Hematopoietic multipotent progenitor cell treated with erythropoietin and hydrocortisone succinate and interleukin-3 and kit ligand, for 8 days (in vitro differentiated cells): Measurements from ENCODE around the gene ACTN3.
"Not testable (repeated sequence)": the region's sequence is repeated elsewhere in the genome, so short reads cannot be mapped to it uniquely, and the experiment has no call there.

ENCODE experiments used
- DNase-seq: peaks from one replicate; pipeline ENCODE4 v3.0.0-alpha.2; 2015

ACTN3 gene

GRCh38 chr11:66567787-66568123 lies 21.1 kb downstream of the ACTN3 start:
- no peak for DNase-seq

DNA sequence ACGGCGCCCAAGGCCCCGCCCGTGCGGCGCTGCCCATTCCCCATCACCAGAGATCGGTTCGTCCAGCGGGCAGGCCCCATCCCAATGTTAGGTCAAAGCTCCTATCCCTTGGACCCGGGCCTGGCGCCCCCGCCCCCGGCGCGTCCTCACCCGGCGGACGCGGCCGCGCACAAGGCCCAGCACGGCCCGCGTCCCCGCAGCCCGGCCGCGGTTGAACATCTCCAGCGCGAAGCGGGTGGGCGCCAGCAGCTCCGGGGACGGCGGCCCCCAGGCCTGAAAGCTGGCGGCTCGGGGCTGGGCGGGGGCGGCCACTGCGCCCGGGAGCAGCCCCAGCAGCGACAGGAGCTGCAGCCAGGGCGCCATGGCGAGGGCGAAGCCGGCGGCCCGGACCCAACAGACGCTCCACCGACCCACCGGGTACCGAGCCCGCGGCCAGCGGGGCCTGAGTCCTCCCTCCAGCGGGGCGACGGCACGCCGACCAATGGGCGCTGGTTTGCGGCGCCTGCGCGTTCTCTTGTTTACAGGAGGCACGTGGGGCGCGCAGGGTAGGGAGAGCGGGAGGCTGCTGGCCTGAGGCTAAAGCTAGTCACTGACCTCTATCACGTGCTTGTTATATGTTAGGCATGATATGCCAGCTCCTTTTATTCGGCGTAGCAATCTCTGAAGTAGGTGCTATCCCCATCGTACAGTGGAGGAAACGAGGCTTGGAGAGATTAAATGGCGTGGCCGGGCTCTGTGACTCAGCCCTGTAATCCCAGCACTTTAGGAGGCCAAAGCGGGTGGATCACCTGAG lies 21.6 kb downstream of the ACTN3 start, which contains the start of gene CTSF:
TSS of gene CTSF (minus strand) at position 483 of the 793 bp plus-strand sequence. CDS start at position 363, 120 bp downstream.
- DNase-seq = peak; percentile 80

DNA sequence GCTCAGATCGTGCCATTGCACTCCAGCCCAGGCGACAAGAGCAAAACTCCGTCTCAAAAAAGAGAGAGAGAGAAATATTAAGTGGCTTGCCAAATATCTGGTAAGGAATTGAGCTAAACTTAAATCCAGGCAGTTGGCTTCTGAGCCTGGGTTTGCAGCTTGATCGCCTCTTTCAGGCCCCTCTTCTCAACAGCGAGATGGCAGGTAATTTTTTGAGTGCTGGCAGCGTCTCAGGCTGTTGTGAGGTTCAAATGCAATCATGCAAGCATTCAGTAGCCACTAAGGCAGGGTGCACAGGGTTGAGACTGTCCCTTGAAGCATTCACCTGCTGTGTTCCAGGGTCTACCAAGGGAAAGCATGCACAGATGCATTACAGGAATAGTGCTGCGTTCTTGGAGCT lies 22.4 kb downstream of the ACTN3 start:
- DNase-seq = no peak

- no peak for DNase-seq
Measured at GRCh38 chr11:66570079-66570849, 23.6 kb downstream of the ACTN3 start.

DNA sequence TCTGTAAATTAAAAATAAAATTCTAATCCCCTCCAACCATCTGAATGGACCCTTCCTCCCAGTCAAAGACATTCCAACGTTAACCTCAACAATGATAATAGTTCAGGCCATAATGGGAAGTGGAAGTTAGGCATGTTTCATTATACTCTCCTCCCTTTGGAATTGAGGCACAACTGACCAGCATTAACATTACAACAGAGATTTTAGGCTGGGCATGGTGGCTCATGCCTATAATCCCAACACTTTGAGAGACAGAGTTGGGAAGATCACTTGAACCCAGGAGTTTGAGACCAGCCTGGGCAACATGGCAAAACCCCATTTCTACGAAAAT lies 24.1 kb downstream of the ACTN3 start:
- DNase-seq = no peak

DNA sequence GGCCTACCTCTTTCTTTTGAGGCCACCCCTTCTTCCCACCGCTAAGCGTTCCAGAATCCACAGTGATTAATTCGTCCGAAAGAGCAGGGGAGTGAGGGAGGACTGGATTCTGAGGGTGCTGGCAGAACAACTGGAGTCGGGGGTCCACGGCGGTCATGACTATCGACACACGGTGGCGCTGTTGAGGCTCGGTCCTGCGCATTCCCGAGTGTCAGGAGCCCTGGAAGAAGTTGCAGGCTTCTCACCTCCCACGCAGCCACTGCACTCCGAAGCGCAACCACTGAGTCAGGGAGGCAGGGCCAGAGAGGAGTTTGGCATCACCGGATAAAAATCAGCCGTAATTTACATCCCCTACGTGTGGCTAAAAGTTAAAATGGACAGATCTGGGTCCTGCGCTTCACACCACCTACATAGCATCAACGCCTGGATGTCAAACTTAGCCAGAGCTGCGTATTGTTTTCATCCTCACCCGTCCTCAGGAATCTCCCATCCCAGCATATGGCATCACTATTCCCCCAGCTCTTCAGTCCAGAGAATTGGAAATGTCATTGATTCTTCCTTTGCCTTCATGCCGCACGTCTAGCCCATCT lies 32.4 kb downstream of the ACTN3 start:
- DNase-seq = peak; percentile 66

DNA sequence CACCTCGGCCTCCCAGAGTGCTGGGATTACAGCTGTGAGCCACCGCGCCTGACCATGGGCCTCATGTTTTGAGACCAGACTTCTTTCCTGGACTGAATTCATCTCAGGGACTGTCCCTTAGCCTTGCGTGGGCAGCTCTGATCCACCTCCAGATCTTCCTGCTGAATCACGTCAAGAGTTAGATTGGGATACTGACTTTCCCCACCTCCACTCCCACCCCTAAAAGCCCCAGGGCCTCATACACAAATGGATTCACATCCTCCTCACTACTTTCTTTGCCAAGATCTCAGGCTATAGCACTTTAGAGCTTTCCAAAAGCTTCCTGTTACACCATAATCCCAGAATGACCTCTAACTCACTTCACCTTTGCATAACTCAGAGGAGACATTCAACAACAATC lies 34.1 kb downstream of the ACTN3 start:
- no peak for DNase-seq

DNA sequence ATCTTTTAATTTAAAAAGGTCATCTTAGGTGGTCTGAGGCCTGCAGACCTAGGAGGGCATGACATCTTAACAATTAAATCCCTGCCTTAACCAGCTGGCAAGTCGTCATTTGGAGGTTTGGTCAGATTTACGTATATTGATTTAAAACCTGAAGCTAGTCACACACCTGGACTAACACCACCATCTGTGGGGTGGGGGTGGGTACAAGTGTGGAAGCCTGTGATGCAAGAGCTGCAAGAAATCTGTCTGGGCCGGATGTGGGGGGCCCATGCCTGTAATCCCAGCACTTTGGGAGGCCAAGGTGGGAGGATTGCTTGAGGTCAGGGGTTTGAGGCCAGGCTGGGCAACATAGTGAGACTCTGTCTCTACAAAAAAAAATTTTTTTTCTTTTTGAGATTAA lies 34.6 kb downstream of the ACTN3 start:
- DNase-seq = no peak

- DNase-seq = not testable (repeated sequence)
Measured at GRCh38 chr11:66582565-66583147, 36.0 kb downstream of the ACTN3 start.

GRCh38 chr11:66585447-66585846 lies 38.7 kb downstream of the ACTN3 start:
- not testable (repeated sequence) for DNase-seq

GRCh38 chr11:66586136-66586535 lies 39.4 kb downstream of the ACTN3 start:
- DNase-seq = no peak

GRCh38 chr11:66589315-66589714 lies 42.6 kb downstream of the ACTN3 start:
- not testable (repeated sequence) for DNase-seq

DNA sequence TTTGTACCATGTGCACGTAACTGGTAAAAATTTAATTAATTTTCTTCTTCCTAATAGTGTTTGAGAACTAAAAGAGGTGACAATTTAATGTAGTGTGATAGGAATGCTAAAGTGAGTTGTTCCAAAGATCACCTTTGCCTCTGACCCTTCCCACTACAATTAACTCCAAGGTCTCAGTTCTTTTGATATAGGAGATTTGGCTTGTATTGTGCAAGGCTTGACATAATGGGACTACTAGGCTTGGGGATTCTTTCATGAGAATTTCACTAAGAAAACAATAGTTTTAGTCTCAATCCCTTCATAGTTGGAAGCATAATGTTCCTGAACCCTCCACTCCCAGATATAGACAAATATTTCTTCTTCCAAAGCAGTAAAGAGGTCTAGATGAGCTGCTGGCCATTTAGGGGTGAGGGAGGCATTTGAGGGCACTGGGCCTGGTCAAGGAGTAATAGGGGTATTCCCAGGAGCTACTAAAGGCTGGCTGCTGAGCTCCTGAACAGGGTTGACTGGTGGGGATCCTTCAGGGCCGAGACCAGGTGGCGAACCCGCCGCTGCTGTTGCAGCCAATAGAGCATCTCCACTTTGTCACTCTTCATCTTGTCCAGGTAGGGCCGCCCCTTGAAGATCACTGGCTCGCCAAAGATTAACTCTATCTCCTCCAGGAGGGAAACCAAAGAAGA lies 43.4 kb downstream of the ACTN3 start:
- DNase-seq = no peak

GRCh38 chr11:66591175-66591574 lies 44.5 kb downstream of the ACTN3 start:
- no peak for DNase-seq

- DNase-seq = peak; percentile 96
Measured at GRCh38 chr11:66592457-66593302, 46.0 kb downstream of the ACTN3 start, which contains the start of the genes CCDC87 and CCS. Gene CCDC87, minus strand, starts transcription at chr11:66593063. Its CDS starts 48 bp downstream, at chr11:66593015. Gene CCS, plus strand, starts transcription at chr11:66593185. Its CDS starts 77 bp downstream, at chr11:66593262.

GRCh38 chr11:66593303-66593635 lies 46.6 kb downstream of the ACTN3 start:
- DNase-seq = no peak

DNA sequence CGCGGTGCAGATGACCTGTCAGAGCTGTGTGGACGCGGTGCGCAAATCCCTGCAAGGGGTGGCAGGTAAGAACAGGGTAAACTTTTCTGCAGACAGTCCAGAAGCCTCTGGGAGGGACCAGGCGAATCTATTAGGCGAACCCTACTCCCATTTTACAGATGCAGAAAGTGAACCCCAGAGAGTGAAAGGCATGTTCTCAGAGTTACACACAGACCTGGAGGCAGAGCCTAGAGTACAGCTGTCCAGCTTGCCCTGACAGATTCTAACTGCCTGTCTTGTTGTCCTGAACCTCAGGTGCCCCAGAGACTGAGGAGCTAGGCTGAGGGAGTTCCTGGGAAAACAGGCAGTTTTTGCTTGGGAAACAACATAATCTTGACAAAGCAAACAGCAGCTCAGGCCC lies 46.9 kb downstream of the ACTN3 start:
- no peak for DNase-seq

DNA sequence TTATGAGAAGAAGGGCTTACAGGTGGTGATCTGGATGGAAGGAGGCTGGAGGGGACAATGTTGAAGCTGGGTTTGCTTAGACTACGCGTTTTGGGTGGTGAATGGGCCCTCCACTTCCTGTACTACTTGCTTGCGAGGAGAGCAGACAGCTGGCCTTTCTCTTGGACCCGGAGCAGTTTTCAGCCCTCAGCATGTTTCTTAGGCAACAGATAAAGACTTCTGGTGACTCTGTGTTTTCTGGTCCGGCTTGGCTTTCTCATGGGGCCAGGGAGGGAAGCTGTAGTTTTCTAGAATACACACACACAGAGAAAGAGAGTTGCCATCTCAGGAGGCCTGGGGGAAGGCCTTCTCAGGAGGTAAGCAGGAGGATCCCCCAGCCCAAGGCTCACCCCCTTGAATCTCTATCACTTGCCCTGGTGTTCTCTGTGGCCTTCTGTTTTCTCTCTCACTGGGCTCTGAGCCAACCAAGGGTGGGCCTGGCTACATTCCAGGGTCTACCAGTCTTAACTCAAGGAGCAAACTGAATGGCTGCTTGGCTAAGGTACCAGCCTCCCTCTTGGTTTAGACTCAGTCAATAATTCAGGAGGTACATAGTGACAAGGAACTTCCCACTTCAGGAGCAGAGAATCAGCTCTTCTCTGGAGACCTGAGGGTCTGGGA lies 48.7 kb downstream of the ACTN3 start:
- peak; percentile 91 for DNase-seq

DNA sequence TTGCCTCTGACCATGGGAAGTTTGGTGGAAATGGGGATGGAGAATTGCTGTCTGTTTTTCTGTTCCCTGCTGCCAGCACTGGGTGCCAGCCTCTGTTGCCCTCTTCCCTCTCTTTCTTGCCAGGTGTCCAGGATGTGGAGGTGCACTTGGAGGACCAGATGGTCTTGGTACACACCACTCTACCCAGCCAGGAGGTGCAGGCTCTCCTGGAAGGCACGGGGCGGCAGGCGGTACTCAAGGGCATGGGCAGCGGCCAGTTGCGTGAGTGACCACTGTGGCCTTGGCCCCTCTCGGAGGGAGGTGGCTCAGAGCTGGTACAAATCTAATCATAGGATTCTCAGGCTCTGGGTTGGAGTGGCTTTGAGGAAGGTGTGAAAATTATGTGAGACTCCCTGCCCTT lies 52.3 kb downstream of the ACTN3 start:
- no peak for DNase-seq

DNA sequence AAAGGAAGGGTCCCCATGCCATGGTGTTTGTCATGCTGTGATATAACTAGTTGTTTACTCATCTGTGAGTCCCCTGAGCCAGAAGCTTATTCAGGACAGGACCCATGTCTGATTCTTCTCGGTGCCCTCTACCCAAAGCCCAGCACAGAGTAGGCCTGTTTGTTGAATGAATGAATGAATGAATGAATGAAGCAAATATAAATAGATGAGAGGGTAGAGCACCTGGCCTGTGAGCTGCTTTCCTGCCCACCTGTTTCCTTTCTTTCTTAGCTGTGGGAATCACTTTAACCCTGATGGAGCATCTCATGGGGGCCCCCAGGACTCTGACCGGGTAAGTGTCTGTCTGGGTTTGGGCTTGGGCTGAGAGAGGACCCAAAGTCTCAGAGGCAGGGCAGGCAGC lies 53.5 kb downstream of the ACTN3 start:
- DNase-seq = no peak

DNA sequence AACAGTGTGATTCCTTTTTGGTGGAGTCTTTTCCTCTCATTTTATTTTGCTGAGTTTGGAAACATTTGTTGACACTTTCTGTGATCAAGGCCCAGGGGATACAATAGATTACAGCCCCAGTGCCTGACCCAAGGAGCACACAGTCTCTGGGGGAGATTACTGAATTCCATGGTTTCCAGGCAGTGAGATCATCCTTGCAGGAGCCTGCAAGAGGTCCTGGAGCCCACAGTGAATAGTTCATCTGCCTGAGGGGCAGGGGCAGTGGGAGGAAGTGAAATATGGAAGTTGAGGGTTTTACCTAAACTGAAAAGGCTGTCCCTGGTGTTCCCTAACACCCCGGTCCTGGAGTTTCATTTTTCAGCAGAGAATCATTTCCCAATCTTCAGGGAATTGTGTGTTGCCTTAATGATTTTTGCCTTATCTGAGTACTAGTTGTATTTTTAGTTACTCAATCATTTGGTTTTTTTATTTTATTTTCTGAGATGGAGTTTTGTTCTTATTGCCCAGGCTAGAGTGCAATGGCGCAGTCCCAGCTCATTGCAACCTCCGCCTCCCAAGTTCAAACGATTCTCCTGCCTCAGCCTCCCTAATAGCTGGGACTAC lies 54.0 kb downstream of the ACTN3 start:
- DNase-seq = no peak
